A673 (cell line): Measurements from ENCODE around the gene UFSP2. TPM values are rescaled to one million over a fixed set of nuclear protein-coding genes. Genes with fewer than 3 reads are reported as not detected.
A peak's percentile ranks its signal among the peaks of the same experiment; 100 is the strongest.

Source experiments
- Bru-seq: library from RNA; stranded (reverse); fragments of 400-500 nt; gene quantifications from one replicate; lab custom pipeline; 2021; lab: Mats Ljungman, UMichigan
- BruChase-seq, 2 experiments: library from RNA; stranded (reverse); fragments of 400-500 nt; gene quantifications; one replicate each; lab custom pipeline; 2021; lab: Mats Ljungman, UMichigan
- BruUV-seq: library from RNA; stranded (reverse); fragments of 400-500 nt; replicated peaks from 2 replicates; lab custom pipeline; 2021; lab: Mats Ljungman, UMichigan
- CTCF ChIA-PET: fragments of 300-600 bp; sonication (Branson Sonifier 250); formaldehyde crosslinking; loops from one replicate; lab custom pipeline; 2022; ENCODE audit warnings: antibody characterized with exemption; lab: Charles Lee
- POLR2A ChIA-PET: fragments of 300-600 bp; sonication (Branson Sonifier 250); formaldehyde crosslinking; loops from one replicate; lab custom pipeline; 2022; ENCODE audit warnings: antibody characterized with exemption; ENCODE audit not compliant: low non-redundant PET; lab: Charles Lee
- DNase-seq: peaks from one replicate; pipeline ENCODE4 v3.0.0-alpha.2; 2015; ENCODE audit warnings: low spot score
- H3K27ac ChIP-seq: fragments of 200-600 bp; sonication (generic); 2 replicates; pipeline ENCODE4 v1.5.1; 2016; ENCODE audit warnings: mixed run types, low read depth, mild to moderate bottlenecking, mixed read lengths, antibody characterized with exemption, low read length; ENCODE audit not compliant: poor library complexity, severe bottlenecking
- H3K27me3 ChIP-seq: fragments of 200-600 bp; sonication (generic); replicated peaks from 2 replicates; pipeline ENCODE4 v1.6.1; 2017; ENCODE audit warnings: mixed run types, low read depth, mild to moderate bottlenecking, mixed read lengths, antibody characterized with exemption, low read length; ENCODE audit not compliant: insufficient read depth, poor library complexity
- H3K36me3 ChIP-seq: fragments of 200-600 bp; sonication (generic); 2 replicates; pipeline ENCODE4 v1.6.1; 2016; ENCODE audit warnings: mixed run types, mild to moderate bottlenecking, mixed read lengths, antibody characterized with exemption, low read length; ENCODE audit not compliant: insufficient read depth, poor library complexity, severe bottlenecking
- H3K4me1 ChIP-seq: fragments of 200-600 bp; sonication (generic); 2 replicates; pipeline ENCODE4 v1.6.1; 2017; ENCODE audit warnings: mixed run types, mild to moderate bottlenecking, mixed read lengths, antibody characterized with exemption, low read length; ENCODE audit not compliant: insufficient read depth, poor library complexity, severe bottlenecking
- H3K4me3 ChIP-seq: fragments of 200-600 bp; sonication (generic); 2 replicates; pipeline ENCODE4 v1.5.1; 2016; ENCODE audit warnings: low read depth, mixed run types, mild to moderate bottlenecking, mixed read lengths, low read length; ENCODE audit not compliant: poor library complexity, severe bottlenecking
- H3K9me3 ChIP-seq: fragments of 200-600 bp; sonication (generic); 2 replicates; pipeline ENCODE4 v1.6.1; 2016; ENCODE audit warnings: mixed run types, low read depth, mild to moderate bottlenecking, mixed read lengths, antibody characterized with exemption, low read length; ENCODE audit not compliant: poor library complexity, severe bottlenecking
- CTCF ChIP-seq: fragments of 300-800, 200-600 bp; sonication (generic); conservative IDR thresholded peaks from 2 replicates; pipeline ENCODE4 v1.5.1; 2017; ENCODE audit warnings: low read depth, mild to moderate bottlenecking, antibody characterized with exemption, low read length, moderate library complexity, mixed read lengths
- EZH2 ChIP-seq: fragments of 200-600 bp; sonication (generic); IDR thresholded peaks from 2 replicates; pipeline ENCODE4 v1.6.1; 2017; ENCODE audit warnings: borderline replicate concordance, low read depth, mild to moderate bottlenecking, mixed read lengths, antibody characterized with exemption, low read length; ENCODE audit not compliant: poor library complexity, severe bottlenecking
- intact Hi-C: fragments of 100-400 bp; cut with micrococcal nuclease; formaldehyde crosslinking; loops from one replicate; pipeline ENCODE4 v1.10.0; 2022; ENCODE audit not compliant: unreplicated experiment
- long read RNA-seq: library from polyadenylated mRNA; stranded (forward); transcript quantifications from one replicate; pipeline ENCODE4 v2.0.0, GENCODE V29; 2022
- total RNA-seq: library from RNA; stranded (reverse); gene quantifications from 2 replicates; pipeline ENCODE4 v1.2.3, GENCODE V29; 2021

Gene UFSP2
- total RNA-seq (22.3 and 23.4 TPM in 2 replicates), Bru-seq, nascent RNA (percentile 72 among the genes with signal in this experiment), BruChase-seq, experiment 1, labeled RNA remaining after a 2-hour chase (percentile 62 among the genes with signal in this experiment), BruChase-seq, experiment 2, labeled RNA remaining after a 6-hour chase (percentile 60 among the genes with signal in this experiment)
- long read RNA-seq, transcript UFSP2-201 (12 exons, 1,630 nt), result major isoform, 32 of 45 reads
- long read RNA-seq, partial matches to known transcripts, result 3 of 45 reads
- long read RNA-seq, other reads (novel, unspliced or antisense), result 8 of 45 reads

DNA sequence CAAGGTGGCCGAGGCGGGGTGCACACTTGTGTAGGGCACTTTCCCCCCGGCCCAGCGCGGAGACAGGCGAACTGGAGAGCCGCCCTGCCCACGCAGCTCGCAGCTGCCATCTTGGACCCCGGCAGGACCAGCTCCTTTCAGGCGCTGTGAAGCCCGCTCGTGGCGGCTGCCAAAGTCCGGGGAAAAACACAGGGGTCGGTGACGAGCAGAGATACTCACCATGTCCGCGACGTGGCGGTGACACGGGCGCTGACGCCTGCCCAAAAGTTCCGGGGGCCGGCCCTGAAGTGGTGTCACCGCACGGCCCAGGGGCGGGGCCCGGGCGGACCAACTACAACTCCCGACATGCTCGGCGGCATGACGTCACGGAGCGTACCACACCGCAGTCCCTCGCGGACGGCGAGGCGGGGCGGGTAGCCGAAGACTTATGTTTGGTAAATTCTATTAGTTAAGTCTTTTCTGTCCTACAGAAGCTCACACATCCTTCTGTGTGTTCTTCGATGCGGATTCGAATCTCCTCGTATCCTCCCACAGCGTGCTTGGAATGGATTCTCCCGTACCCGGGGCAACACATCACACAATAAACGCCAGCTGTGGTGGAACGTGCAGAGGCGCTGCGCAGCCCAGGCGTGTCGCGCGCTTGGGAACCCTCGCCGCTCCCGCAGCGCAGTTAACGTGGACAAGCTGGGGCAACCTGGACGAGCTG lies at the start of gene UFSP2:
Gene UFSP2 (minus strand): TSS at position 318 of the 706 bp plus-strand sequence. CDS start 96 bp downstream, at position 222.
- H3K9me3 ChIP-seq, result no peaks in the 10 kb centered on the region
- peak; percentile 94 for DNase-seq
- TF ChIP-seq EZH2, result no peak
- no peak for TF ChIP-seq CTCF
- intact Hi-C loops, result no loop called here
- H3K36me3 ChIP-seq, result no peaks in the 10 kb centered on the region
- peak within 1 kb of the TSS; percentile 80 for H3K4me3 ChIP-seq
- H3K27ac ChIP-seq, result peak within 1 kb of the TSS; percentile 99
- no TSS peak for BruUV-seq
- POLR2A ChIA-PET, result no interaction called here
- no peaks in the 10 kb centered on the region for H3K27me3 ChIP-seq
- H3K4me1 ChIP-seq, result peaks cover 10% of the 10 kb centered on the region
- CTCF ChIA-PET, result no interaction called here

DNA sequence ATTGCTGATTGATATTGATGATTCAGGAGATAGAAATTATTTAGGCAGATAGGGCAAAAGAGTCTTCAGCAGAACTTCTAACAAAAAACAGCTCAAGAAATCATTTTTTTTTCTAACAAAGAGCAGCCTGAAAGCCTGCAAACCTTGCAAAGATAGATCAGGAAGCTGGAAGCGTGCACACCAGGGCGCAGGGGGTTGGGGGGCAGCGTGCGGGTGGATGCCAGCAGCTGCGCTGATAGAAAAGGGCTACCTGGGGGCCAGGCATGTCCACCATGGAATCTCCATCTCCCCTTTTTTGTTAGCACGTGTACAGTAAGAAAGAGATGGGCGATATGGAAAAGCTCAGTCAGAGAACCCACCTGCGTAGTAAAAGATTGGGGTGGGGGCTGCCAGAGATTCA lies 47.5 kb upstream of the UFSP2 start:
- H3K9me3 ChIP-seq, result no peaks in the 10 kb centered on the region
- no peaks in the 10 kb centered on the region for H3K36me3 ChIP-seq
- H3K4me3 ChIP-seq, result no peak overlapping the region
- no TSS peak for BruUV-seq
- H3K27ac ChIP-seq, result no peak overlapping the region
- intact Hi-C loops, result loop anchor here (10.0 kb wide), 1 partner anchor 552 kb away; no protein-coding TSS in a partner anchor
- ChIA-PET POLR2A (no interaction called here), CTCF (no interaction called here)
- no peak for DNase-seq
- TF ChIP-seq CTCF, result no peak
- no peak for TF ChIP-seq EZH2
- peaks cover 17% of the 10 kb centered on the region for H3K27me3 ChIP-seq
- H3K4me1 ChIP-seq, result no peaks in the 10 kb centered on the region

DNA sequence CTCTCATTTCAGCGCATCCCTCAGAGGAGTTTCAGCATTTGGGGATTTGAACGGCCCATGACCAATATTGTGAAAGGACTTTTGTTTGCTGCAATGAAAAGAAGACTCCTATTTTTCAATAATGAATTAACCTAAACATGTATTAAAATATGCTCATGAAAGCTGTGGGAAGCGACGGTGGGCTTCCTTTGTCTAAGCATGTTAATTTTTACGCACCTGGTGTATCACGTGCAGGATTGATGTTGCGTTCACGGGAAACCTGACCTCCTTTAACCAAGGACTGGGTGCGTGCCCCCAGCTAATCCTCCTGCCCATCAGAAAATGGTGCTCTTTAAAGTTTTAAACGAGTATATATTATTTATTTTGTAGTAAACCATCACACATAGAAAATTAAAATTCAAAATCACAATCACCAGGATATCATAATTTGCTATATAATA lies 46.4 kb upstream of the UFSP2 start:
- intact Hi-C loops, result loop anchor here (10.0 kb wide), 1 partner anchor 553 kb away; no protein-coding TSS in a partner anchor
- Histone ChIP-seq H3K36me3 (no peaks in the 10 kb centered on the region), H3K27me3 (peaks cover 27% of the 10 kb centered on the region), H3K27ac (no peak overlapping the region), H3K4me1 (no peaks in the 10 kb centered on the region), H3K4me3 (peak overlapping the region; percentile 60), H3K9me3 (no peaks in the 10 kb centered on the region)
- DNase-seq, result no peak
- ChIA-PET CTCF (interaction anchor here (0.7 kb wide), 1 partner anchor 126 kb away, joined by 5 read pairs; no protein-coding TSS in a partner anchor), POLR2A (no interaction called here)
- BruUV-seq, result no TSS peak
- TF ChIP-seq EZH2 (no peak), CTCF (no peak)
